GM04503 (cell line): ENCODE measurements around the gene RIC1.
"Not testable (repeated sequence)": the region's sequence is repeated elsewhere in the genome, so short reads cannot be mapped to it uniquely, and the experiment has no call there.

Experiments
- DNase-seq: peaks from one replicate; pipeline ENCODE4 v3.0.0-alpha.2; 2012; ENCODE audit warnings: low read depth

RIC1 gene, protein sequence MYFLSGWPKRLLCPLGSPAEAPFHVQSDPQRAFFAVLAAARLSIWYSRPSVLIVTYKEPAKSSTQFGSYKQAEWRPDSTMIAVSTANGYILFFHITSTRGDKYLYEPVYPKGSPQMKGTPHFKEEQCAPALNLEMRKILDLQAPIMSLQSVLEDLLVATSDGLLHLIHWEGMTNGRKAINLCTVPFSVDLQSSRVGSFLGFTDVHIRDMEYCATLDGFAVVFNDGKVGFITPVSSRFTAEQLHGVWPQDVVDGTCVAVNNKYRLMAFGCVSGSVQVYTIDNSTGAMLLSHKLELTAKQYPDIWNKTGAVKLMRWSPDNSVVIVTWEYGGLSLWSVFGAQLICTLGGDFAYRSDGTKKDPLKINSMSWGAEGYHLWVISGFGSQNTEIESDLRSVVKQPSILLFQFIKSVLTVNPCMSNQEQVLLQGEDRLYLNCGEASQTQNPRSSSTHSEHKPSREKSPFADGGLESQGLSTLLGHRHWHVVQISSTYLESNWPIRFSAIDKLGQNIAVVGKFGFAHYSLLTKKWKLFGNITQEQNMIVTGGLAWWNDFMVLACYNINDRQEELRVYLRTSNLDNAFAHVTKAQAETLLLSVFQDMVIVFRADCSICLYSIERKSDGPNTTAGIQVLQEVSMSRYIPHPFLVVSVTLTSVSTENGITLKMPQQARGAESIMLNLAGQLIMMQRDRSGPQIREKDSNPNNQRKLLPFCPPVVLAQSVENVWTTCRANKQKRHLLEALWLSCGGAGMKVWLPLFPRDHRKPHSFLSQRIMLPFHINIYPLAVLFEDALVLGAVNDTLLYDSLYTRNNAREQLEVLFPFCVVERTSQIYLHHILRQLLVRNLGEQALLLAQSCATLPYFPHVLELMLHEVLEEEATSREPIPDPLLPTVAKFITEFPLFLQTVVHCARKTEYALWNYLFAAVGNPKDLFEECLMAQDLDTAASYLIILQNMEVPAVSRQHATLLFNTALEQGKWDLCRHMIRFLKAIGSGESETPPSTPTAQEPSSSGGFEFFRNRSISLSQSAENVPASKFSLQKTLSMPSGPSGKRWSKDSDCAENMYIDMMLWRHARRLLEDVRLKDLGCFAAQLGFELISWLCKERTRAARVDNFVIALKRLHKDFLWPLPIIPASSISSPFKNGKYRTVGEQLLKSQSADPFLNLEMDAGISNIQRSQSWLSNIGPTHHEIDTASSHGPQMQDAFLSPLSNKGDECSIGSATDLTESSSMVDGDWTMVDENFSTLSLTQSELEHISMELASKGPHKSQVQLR (N-terminal part only)

DNA sequence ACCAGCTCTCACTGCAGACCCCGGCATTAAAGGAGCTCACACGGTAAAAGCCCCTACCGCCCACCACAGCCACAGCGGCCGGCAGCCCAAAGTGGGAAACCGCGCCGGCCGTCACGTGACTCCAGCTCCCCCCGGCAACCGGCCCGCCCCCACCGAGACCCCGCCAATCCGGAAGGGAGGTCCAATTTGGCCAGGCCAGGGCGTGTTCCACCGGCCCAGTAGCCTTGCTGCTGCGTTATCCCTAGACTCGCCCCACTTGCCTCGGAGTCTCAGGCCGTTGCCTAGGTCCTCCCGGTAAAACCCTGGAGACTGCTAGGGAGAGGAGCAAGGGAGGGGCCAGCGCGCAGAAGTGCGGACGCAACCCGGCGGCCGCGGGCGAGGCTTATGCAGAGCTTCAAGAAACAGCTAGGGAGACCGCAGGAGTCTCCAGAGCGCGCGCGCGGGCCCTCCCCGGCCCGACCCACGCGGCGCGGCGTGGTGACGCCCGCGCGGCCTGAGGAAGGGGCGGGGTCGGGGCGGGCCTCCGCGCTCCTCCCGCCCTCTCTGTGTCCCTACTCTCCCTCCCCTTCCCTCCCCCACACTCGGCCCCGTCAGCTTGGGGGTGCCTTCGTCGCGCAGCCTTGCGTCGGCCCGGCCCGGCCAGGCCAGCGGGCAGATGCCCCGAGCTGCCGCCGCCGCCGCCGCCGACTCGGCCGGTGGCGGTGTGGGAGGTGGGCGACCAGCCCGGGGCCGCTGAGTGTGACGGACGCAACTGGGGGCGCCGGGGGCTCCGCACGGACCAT is at the start of gene RIC1:
TSS of gene RIC1 (plus strand) at position 578 of the 782 bp plus-strand sequence. CDS start at position 781, 203 bp downstream.
- DNase-seq: peak; percentile 65

DNA sequence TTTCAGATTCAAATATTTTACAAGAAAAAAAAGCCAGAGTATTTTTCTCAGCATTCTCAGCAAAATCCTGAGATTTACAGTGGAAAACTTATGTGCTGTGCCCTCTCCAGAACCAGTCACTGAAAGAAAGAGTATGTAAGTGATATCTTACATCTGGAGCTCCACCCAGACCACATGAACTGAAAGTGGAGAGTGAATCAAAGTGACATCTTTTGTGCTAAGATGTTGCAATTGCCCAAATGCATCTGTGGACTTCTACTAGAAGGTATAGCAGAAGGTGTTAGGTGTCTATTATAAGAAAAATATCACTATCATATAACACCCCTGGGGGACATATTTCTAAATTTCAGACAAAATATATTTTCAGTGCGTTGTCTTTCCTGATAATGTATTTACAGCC is 49.0 kb upstream of the RIC1 start:
- no peak for DNase-seq

DNA sequence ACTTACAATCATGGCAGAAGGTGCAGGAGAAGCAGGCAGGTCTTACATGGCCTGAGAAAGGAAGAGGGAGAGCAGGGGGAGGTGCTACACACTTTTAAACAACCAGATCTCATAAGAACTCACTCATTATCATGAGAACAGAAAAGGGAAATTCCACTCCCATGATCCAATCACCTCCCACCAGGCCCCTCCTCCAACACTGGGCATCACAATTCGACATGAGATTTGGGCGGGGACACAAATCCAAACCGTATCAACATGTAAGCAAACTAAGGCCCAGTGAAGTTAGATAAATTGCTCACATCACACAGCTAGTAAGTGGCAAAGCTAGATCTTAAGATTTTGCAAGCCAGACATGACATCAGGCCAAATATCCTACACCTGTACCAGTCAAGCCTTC is 48.3 kb upstream of the RIC1 start:
- no peak for DNase-seq

DNA sequence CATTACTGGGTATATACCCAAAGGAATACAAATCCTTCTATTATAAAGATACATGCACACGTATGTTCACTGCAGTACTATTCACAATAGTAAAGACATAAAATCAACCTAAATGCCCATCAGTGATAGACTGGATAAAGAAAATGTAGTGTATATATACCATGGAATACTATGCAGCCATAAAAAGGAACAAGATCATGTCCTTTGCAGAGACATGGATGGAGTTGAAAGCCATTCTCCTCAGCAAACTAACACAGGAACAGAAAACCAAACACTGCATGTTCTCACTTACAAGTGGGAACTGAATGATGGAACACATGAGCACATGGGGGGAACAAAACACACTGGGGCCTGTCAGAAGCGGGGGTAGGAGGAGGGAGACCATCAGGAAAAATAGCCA is 47.2 kb upstream of the RIC1 start:
- not testable (repeated sequence) for DNase-seq

DNA sequence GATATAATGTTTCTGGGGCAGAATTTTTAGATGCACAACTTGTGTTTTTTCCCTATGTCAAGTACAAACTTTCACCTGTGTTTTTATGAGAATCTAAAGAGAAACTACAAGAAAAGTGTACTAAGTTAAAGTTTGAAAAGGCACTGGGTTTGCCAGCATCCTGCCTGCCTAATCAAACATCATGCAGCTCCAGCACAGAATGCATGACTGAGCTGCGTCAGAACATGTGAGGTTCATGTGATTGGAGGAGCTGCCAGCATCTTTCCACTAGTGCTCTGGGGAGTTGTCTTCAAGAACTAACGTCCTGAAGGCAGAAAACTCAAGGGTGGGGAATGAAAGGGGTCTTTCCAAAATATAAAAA is 46.1 kb upstream of the RIC1 start:
- no peak for DNase-seq

DNA sequence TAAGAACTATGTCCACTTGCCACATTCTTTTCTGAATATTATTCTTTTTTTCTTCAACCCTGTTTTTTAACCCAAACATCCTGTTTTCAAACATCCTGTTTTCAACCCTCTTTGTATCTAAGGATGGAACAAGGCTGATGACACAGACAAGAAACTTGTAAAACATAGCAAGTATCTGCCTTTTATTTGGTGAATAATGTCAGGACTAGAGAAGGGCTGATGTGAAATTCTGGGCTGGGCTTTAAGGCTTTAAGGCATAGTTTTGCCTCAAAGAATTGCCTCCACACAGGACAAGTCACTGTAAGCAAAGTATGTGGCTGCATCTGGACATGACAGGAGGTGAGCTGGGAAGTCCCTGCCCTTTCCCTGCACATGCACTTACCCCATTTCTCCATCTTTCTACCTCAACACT is 42.5 kb upstream of the RIC1 start:
- DNase-seq: peak; percentile 64

DNA sequence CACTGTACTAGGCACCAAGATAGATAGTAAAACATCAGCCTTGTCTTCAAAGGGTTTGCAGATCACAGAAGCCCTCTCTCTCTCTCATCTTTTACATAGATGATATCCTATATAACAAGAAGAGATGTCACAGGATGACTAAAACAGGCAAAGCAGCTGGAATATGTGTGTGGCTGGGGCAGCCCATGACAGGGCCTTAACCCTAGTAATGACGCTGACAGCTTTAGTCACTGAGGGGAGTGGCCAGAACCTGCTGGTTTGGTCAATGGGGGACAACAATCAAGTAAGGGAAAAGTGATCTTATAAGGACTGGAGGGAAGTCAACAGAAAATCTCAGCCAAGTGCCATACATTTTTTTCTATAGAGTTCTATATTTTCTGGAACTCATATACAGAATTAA is 41.9 kb upstream of the RIC1 start:
- peak; percentile 20 for DNase-seq

DNA sequence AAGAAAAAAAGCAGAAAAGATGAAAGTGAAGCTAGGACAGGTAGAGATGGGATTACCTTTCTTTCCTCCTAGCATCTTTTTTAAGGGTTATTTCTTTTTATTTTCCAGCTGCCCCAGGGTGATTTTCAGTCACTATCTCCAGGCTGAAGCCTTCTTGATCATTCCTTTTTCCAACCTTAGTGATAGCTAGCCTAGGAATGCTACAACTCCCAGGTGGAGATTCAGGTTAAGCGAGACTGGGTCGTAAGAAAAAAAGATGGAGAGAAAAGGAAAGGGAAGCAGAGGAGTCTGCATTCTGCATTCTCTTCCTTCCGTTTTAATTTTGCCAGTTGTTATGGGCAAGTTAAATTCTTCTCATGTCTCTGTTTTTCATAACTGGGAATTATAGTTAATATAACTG is 36.7 kb upstream of the RIC1 start:
- DNase-seq: no peak

DNA sequence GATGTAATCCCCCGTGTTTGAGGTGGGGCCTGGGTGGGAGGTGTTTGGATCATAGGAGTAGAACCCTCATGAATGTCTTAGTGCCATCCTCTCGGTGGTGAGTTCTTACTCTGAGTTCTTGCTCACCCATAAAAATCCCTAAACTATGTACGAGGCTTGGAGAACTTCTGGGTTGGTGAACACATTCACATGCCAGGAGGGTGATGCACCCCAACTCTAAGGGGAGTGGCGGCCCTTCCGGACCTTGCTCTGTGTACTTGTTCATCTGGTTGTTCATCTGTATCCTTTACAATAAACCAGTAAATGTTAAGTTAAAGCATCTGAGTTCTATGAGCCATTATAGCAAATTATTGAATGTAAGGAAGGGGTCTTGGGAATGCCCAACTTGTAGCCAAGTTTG is 36.0 kb upstream of the RIC1 start:
- no peak for DNase-seq

DNA sequence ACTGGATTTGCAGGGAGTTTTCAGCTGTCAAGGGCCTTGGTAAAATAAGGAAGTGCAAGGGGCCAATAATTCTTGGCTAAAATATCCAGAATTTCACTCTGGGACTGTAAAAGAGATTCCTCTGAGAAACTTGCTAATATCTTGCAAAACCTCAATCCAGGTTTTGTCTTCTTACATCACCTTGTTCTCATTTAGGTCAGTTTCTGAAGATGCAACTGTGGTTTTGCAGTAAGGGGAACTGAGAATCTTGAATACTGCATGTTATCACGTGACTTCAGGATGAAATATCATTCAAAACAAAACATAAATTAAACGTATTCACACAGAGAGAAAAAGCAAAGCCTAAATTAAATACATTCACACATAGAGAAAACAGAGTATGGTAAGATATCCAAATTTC is 35.0 kb upstream of the RIC1 start:
- DNase-seq: no peak

DNA sequence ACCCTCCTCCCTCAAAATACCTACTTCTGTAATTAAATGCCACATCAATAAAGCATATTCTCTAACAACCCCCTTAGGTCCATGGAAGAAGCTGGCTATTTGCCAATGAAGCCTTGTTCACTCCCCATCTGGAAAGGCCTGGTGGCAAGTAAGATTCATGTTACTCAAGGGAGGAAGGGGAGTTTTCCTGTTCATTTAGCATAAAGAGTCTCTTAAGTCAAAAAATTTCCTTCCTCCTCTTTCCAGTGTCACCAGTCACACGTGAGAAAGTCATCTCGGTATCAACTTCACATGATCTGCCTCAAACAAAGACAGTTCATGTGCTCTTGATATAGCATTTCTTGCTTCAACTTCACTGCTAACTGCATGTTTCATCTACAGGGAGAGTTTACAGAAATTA is 32.7 kb upstream of the RIC1 start:
- no peak for DNase-seq

DNA sequence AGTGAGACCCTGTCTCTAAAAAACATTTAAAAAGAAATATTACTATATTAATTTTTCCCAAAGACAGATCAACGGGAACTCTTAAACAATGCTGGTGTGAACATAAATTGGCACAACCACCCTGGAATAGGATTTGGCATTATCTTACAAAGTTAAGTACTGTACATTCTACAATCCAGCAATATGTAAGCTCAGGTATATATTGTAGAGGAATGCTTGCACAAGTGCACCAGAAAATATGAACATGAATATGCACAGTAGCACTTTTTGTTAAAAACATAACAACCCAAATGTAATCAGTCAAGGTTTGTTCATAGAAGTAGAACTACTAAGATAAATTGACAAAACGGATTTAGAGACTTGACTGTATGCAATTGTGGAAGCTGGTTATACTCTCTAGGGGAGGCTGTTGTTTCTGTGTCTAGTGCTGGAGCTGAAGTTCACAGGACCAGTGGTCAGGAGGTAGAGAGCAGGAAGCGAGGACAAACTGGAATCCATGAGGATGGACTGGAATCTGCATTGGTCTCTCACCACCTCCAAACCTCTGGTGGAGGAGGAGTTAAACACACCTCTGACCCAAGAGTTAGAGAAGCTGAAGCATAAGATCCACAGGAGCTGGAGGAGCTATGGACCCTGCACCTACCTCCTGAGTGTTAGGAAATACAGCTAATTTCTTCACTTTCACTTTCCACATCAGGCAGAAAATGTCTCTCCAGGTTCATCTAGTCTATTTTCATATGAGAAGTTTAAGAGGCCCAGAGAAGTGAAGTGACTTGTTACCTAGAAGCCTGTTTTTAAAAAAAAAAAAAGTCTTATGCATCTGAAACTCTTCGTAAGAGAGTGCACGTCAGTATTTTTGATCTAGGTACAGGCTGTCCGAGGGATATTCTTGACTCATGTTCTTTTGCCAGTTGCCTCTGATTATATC is 20.3 kb upstream of the RIC1 start:
- no peak for DNase-seq

DNA sequence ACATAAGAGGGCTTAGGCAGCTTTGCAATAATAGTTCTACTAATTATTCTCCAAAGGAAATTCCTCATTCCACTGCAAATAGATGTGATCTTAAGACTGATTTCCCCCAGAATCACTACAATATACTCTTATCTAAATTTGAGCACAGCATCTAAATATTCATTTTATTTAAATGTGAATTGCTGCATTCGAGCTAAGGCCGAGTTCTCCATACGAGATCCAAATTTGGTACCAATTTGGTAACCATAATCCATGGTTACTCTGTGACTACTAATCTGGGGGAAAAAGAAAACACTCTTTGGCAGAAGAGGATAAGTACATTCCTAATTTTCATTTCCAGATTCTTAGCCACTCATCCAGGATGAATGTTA is 19.7 kb upstream of the RIC1 start:
- DNase-seq: no peak

DNA sequence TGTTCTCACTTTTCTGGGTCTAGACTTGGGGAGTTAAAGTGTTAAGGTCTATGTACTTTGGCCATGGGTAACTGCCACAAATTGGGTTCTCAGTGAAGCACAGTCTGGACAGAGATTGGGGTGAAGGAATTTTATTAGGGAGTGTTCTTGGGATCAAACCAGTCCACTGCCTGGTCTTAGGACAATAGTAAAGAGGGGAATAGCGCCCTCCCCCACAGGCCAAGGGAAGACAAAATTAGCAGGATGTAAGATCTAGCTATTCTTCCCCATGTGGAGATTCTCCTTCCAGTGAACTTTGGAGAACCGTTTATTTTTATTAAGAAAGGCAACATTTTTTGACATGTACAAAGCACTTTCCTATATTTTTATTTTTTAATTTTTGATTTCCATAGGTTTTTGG is 18.4 kb upstream of the RIC1 start:
- DNase-seq: no peak

DNA sequence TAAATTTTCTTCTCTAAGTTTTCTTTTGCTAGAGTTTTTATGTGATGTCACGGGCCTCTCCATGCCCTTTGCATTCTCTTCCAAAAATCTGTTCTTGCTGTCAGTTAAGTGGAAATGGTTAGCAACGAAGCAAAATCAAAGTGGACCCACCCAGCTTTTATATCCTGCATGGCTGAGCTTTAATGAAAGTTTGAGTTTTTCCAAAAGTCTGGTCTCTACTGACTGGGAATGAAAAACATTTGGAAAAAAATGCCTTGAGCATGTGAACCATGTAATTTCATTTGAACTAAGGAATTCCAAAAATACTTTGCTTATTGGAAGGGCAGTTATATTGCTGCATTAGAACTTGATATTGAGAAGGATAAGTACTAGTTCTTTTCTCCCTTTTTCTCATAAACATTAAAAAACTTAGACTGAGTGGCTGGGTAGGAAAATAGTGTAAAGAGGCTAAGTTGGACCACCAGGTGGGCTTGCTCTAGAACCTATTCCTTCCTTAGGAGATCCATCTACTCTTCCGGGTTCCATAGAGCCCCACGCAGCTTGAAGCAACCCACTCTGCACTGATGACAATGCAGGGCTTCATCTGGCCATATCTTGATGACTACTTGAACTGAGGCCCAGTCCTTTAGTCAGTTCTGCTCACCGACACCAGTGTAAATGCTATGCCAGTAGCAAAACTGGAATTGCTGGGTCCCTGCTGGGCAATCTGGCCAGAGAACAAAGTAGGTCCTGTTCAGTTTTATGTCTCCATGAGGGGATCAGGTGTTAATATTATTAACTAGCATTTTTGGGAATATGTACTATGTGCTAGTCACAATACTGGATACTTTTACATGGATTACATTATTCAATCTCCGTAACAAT is 17.4 kb upstream of the RIC1 start:
- no peak for DNase-seq

DNA sequence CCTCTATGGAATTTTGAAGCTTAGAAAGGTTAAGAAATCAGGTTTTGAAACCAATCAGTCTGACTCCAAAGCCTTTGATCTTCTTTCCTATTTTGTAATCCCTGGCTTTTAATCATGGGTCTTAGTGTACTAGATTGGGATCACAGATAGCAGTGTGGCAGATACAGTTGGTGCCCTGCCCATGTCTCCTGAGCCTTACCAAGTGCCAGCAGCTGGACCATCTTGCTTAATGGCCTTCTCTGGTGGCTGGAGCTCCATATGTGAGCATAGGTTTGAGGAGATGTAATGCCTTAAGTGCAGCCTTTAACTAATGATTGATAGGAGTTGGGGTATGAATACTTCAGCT is 16.7 kb upstream of the RIC1 start:
- DNase-seq: no peak

DNA sequence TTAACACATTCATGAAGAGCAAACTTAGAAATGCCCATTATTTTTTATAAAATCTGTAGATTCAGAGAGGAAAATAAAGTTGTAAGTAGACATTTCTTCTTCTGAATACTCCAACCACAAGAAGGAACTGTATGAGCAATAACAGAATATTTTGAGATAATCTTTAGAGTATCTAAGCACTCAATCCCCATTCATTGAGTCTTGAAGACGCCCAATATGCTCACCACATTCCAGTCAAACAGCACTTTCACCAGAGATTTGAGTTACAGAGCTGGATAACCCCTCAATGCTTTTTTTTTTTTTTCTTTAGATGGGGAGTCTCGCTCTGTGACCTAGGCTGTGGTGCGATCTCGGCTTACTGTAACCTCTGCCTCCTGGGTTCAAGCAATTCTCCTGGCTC is 14.7 kb upstream of the RIC1 start:
- DNase-seq: no peak

DNA sequence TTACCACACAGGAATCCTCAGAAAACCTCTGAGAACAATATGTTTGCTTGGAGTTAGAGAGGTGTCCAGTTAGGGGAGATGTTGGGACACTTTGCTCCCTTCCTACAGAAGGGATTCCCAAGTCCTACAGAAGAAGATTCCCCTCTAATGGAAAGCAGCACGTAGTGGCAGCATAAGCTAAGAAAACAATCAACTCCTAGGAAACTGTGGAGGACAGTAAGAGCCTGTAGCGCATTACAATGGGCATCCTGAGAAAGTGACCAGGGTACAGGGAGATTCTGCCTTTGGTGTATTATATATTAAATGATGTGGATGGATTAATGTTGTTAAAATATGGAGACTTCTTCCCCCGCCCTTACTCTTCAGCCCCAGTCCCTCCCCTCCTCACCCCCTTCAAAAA is 13.9 kb upstream of the RIC1 start:
- no peak for DNase-seq

DNA sequence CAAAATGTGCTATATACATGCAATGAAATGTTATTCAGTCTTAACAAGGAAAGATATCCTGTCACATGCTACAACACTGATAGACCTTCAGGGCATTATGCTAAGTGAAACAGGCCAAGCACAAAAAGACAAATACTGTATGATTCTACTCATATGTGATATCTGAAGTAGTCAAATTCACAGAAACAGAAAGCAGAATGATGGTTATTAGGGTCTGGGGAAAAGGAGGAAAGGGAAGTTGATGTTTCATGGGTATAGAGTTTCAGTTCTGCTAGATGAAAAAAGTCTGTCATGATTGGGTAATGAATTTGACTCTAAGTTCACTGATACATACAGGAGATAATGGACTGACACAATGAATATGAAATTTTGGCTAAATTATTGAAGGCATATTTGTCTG is 11.2 kb upstream of the RIC1 start:
- DNase-seq: no peak

DNA sequence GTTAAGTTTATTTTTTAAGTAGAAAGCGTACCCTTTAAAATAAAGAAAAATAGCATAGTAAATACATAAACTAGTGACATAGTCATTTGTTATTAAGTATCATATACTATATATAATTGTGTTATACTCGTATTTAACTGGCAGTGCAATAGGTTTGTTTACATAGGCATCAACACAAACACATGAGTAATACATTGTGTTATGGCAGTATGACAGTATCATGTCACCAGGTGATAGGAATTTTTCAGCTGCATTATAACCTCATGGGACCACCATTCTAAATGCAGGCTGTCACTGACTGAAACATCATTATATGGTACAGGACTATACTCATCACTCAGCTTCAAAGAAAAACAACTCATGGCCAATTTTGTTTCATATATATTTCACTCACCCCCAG is 8.4 kb upstream of the RIC1 start:
- DNase-seq: no peak
